Measurements from ENCODE around the gene TPSAB1. TPM values are rescaled to one million over a fixed set of nuclear protein-coding genes. Genes with fewer than 3 reads are reported as not detected.

TPSAB1 gene
- total RNA-seq, 1 donor from 2014 or later: not detected

DNA sequence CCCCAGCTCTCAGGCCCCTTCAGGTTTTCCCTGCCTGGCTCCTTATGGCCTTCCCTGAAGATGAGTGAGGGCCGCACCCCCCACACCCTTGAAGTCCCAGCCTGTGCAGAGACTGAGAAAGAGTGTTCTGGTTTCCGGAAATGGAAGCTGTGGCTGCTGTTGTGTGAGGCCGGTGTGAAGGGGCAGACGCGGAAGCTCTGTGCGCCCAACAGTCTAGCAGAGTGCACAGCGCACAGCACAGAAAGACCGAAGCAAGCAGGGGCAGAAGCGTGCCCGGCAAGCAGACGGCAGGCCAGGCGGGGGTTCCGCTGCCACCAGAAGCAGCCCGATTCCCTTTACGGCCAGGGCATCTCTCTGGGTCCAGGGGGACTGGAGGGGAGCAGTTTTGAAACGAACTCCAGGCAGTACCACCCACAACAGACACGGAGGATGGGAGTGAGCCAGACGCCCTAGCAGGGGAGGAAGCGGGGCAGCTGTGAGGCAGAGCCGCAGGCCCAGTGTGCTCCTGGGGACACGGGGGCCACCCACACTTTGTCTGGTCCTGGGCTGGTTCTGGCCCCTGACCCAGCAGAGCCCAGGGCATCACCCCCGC is 32.2 kb upstream of the TPSAB1 start:
- Mint-ChIP-seq H3K4me3 (no peak overlapping the region), H3K4me1 (no peaks in the 10 kb centered on the region), H3K9me3 (no peaks in the 10 kb centered on the region), H3K27me3 (ENCODE audit: low read depth) (no peaks in the 10 kb centered on the region), H3K36me3 (peaks cover 3% of the 10 kb centered on the region), H3K27ac (no peak overlapping the region)
- no peak for DNase-seq (ENCODE audit: low spot score in 2 of 2, unreplicated experiment in 2 of 2)
- TF ChIP-seq, protein P1, sequence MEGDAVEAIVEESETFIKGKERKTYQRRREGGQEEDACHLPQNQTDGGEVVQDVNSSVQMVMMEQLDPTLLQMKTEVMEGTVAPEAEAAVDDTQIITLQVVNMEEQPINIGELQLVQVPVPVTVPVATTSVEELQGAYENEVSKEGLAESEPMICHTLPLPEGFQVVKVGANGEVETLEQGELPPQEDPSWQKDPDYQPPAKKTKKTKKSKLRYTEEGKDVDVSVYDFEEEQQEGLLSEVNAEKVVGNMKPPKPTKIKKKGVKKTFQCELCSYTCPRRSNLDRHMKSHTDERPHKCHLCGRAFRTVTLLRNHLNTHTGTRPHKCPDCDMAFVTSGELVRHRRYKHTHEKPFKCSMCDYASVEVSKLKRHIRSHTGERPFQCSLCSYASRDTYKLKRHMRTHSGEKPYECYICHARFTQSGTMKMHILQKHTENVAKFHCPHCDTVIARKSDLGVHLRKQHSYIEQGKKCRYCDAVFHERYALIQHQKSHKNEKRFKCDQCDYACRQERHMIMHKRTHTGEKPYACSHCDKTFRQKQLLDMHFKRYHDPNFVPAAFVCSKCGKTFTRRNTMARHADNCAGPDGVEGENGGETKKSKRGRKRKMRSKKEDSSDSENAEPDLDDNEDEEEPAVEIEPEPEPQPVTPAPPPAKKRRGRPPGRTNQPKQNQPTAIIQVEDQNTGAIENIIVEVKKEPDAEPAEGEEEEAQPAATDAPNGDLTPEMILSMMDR (IDR thresholded peaks at IDR 0.05; ENCODE audit: unreplicated experiment): no peak

DNA sequence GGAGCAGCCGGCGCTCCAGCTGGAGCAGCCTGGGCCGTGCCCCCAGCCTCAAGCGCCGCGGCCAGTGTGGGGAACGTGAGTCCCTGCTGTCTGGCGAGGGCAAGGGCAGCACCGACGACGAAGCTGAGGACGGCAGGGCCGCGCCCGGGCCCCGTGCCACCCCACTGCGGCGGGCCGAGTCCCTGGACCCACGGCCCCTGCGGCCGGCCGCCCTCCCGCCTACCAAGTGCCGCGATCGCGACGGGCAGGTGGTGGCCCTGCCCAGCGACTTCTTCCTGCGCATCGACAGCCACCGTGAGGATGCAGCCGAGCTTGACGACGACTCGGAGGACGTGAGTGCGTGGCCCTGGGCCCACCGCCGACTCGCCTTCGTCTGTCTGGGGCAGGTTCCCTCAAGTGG is 31.4 kb upstream of the TPSAB1 start:
- H3K27ac Mint-ChIP-seq: no peak overlapping the region
- H3K36me3 Mint-ChIP-seq: peaks cover 3% of the 10 kb centered on the region
- H3K9me3 Mint-ChIP-seq: no peaks in the 10 kb centered on the region
- no peaks in the 10 kb centered on the region for H3K27me3 Mint-ChIP-seq (ENCODE audit: low read depth)
- TF ChIP-seq, protein P1 (IDR thresholded peaks at IDR 0.05; ENCODE audit: unreplicated experiment): no peak
- no peaks in the 10 kb centered on the region for H3K4me1 Mint-ChIP-seq
- H3K4me3 Mint-ChIP-seq: no peak overlapping the region
- no peak for DNase-seq (ENCODE audit: low spot score in 2 of 2, unreplicated experiment in 2 of 2)

DNA sequence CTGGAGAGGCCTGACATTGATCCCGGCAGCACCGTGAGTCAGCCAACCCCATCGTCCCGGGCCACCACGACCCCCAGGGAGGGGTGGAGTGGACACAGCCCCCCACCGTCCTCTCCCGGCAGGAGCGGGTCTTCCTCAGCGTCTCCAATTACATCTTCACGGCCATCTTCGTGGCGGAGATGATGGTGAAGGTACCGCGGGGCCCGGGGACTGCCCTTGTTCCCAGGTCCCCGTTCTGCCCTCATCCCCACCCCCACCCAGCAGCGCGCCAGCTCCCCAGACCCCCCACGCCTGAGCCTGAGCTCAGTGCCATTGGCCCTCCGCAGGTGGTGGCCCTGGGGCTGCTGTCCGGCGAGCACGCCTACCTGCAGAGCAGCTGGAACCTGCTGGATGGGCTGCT is 30.0 kb upstream of the TPSAB1 start:
- TF ChIP-seq, protein P1 (IDR thresholded peaks at IDR 0.05; ENCODE audit: unreplicated experiment): no peak
- no peaks in the 10 kb centered on the region for H3K9me3 Mint-ChIP-seq

DNA sequence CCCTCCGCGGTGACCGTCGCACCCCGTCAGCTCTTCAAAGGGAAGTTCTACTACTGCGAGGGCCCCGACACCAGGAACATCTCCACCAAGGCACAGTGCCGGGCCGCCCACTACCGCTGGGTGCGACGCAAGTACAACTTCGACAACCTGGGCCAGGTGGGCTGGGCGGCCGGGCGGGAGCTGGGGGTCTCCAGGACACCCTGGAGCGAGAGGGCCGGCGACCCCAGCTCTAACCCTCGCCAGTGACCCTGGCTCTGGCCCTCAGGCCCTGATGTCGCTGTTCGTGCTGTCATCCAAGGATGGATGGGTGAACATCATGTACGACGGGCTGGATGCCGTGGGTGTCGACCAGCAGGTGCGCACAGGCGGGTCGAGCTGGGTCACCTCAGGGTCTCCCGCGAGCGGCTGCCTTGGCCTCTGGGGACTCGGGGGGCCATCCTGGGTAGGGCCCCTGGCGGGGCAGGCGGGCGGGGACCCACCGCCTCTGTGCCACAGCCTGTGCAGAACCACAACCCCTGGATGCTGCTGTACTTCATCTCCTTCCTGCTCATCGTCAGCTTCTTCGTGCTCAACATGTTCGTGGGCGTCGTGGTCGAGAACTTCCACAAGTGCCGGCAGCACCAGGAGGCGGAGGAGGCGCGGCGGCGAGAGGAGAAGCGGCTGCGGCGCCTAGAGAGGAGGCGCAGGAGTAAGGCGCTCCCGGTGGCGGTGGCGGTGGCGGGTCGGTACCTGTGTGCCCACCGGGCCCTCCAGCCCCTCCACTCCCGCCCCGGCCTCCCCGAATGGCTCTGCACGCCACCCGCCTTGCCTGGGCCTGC is 28.8 kb upstream of the TPSAB1 start:
- no peaks in the 10 kb centered on the region for H3K27me3 Mint-ChIP-seq (ENCODE audit: low read depth)
- no peaks in the 10 kb centered on the region for H3K4me1 Mint-ChIP-seq
- H3K4me3 Mint-ChIP-seq: no peak overlapping the region
- DNase-seq (ENCODE audit: low spot score in 2 of 2, unreplicated experiment in 2 of 2): no peak
- no peak overlapping the region for H3K27ac Mint-ChIP-seq
- H3K36me3 Mint-ChIP-seq: no peaks in the 10 kb centered on the region
- no peaks in the 10 kb centered on the region for H3K9me3 Mint-ChIP-seq
- TF ChIP-seq, protein P1 (IDR thresholded peaks at IDR 0.05; ENCODE audit: unreplicated experiment): no peak

More for the DNA sequence above, 30.0 kb upstream of the TPSAB1 start:
- Mint-ChIP-seq H3K4me3 (no peak overlapping the region), H3K4me1 (no peaks in the 10 kb centered on the region), H3K27ac (no peak overlapping the region), H3K36me3 (peaks cover under 1% of the 10 kb centered on the region), H3K27me3 (ENCODE audit: low read depth) (no peaks in the 10 kb centered on the region)
- no peak for DNase-seq (ENCODE audit: low spot score in 2 of 2, unreplicated experiment in 2 of 2)

DNA sequence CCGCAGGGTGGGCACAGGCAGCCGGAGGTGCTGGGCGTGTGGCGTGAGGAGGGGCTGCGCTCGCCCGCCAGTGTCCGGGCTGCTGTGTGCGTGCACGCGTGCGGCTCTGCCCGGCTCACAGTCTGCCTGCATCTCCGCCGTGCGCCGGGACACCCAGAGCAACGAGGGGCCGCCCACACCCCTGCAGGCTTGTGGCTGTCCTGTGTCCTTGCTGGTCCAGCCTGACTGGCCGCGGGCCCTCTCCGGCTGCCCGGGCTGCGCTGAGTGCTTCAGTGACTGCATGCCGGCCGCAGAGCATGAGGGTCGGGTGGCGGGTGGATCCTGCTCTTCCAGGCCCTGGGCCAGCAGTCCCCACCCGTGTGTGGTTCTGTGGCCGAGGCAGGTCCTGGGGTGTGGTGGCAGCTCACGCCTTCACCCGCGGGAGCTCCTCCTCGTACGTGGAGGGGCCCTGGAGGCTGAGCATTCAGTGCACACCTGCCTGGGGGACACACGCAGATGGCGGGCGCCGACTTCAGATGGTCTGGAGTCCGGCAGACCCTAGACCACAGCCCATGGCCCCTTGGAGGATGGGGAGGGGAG is 27.8 kb upstream of the TPSAB1 start:
- Mint-ChIP-seq H3K4me3 (no peak overlapping the region), H3K9me3 (no peaks in the 10 kb centered on the region), H3K27me3 (ENCODE audit: low read depth) (no peaks in the 10 kb centered on the region), H3K27ac (no peak overlapping the region), H3K4me1 (no peaks in the 10 kb centered on the region), H3K36me3 (no peaks in the 10 kb centered on the region)
- TF ChIP-seq, protein P1 (IDR thresholded peaks at IDR 0.05; ENCODE audit: unreplicated experiment): no peak
- no peak for DNase-seq (ENCODE audit: low spot score in 2 of 2, unreplicated experiment in 2 of 2)
